ENCODE measurements around the gene HSPA1L. TPM values are rescaled to one million over a fixed set of nuclear protein-coding genes. Genes with fewer than 3 reads are reported as not detected.

Gene HSPA1L
- total RNA-seq, 2 donors from 2014 or later = 1.2 to 1.5 TPM

DNA sequence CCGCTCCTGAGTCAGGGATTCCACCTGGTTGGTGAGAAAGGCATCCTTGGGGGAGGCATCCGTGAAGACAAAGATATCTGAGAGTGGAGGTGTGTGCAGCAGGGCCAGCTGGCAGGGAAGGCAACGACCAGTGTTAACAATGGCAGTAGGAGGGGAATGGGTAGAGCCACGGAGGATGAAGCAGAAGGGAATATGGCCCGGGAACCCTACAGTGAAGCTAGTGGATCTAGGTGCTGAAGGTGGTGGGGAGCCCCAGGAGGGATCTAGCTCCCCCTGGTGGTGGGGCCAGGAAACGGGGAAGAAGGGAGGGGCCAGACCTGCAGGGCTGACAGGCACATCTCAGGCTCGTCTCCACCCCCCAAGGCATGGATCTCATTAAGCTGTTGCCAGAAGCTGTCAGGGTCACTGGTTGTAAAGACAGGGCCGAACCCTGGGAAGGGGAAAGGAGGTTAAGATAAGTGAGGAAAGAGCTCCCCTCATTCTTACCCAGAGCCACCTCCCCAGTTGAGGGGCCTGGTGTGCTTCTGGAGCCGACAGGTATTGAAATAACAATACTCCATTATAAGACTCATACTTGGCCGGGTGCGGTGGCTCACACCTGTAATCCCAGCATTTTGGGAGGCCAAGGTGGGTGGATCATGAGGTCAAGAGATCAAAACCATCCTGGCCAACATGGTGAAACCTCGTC is 45.3 kb downstream of the HSPA1L start:
- TF ChIP-seq, protein P1, sequence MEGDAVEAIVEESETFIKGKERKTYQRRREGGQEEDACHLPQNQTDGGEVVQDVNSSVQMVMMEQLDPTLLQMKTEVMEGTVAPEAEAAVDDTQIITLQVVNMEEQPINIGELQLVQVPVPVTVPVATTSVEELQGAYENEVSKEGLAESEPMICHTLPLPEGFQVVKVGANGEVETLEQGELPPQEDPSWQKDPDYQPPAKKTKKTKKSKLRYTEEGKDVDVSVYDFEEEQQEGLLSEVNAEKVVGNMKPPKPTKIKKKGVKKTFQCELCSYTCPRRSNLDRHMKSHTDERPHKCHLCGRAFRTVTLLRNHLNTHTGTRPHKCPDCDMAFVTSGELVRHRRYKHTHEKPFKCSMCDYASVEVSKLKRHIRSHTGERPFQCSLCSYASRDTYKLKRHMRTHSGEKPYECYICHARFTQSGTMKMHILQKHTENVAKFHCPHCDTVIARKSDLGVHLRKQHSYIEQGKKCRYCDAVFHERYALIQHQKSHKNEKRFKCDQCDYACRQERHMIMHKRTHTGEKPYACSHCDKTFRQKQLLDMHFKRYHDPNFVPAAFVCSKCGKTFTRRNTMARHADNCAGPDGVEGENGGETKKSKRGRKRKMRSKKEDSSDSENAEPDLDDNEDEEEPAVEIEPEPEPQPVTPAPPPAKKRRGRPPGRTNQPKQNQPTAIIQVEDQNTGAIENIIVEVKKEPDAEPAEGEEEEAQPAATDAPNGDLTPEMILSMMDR (conservative IDR thresholded peaks at IDR 0.05) = peak; percentile 95
- Mint-ChIP-seq H3K27me3 (ENCODE audit: insufficient read depth) (no peaks in the 10 kb centered on the region), H3K9me3 (no peaks in the 10 kb centered on the region), H3K36me3 (ENCODE audit: low read depth) (no peaks in the 10 kb centered on the region), H3K4me3 (no peak overlapping the region), H3K27ac (no peak overlapping the region), H3K4me1 (peaks cover 8% of the 10 kb centered on the region)
- no peak overlapping the region for H3K9ac ChIP-seq (ENCODE audit: extremely low read depth, low read length, poor library complexity, severe bottlenecking)
- no peaks in the 10 kb centered on the region for H3K4me1 ChIP-seq (ENCODE audit: control insufficient read depth, insufficient read depth, low read length)
- 78 to 83% methylated on average over 5 to 12 of the region's 12 CpGs for WGBS, 2 experiments (ENCODE audit: insufficient coverage in 1 of 2, insufficient read length in 1 of 2)
- H3K27me3 ChIP-seq (ENCODE audit: control insufficient read depth, insufficient read depth, low read length, poor library complexity, severe bottlenecking) = no peaks in the 10 kb centered on the region
- H3K27ac ChIP-seq (ENCODE audit: low read depth, low read length) = no peak overlapping the region
- H3K4me3 ChIP-seq (ENCODE audit: low read length) = no peak overlapping the region
- H3K9me3 ChIP-seq (ENCODE audit: control insufficient read depth, low read length) = no peaks in the 10 kb centered on the region
- peak; percentile 93 for DNase-seq
- no peaks in the 10 kb centered on the region for H3K36me3 ChIP-seq (ENCODE audit: control insufficient read depth, insufficient read depth, low read length)

DNA sequence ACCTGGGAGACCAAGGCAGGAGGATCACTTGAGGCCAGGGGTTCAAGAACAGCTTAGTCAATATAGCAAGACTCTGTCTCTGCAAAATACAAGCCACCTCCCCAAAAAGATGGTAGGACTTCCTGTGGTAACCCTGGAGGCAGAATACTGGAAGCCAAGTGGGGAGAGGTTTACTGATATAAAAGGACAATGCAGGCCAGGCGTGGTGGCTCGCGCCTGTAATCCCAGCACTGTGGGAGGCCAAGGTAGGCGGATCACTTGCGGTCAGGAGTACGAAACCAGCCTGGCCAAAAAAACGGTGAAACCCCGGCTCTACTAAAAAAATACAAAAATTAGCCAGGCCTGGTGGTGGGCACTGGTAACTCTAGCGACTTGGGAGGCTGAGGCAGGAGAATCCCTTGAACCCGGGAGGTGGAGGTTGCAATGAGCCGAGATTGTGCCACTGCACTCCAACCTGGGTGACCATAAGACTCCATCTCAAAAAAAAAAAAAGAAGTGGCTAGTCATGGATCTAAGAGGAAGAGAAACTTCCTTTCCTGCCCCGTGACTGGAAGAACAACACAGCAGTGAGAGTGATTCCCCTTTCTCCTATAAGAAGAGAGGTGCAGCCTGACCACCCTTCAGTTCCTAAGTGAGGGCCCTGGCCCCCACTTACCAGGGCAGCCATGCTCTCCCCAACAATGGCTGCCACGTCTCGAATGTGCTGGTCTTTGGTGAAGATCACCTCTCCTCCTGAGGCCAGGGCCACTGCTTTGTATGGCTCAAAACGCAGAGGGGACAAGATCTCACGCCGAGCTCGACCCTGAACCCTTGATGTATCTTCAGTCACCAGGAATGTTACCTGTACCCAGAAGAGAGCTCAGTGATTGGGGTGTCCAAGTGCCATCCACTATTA is 46.5 kb downstream of the HSPA1L start:
- H3K36me3 ChIP-seq (ENCODE audit: control insufficient read depth, insufficient read depth, low read length) = no peaks in the 10 kb centered on the region
- H3K9ac ChIP-seq (ENCODE audit: extremely low read depth, low read length, poor library complexity, severe bottlenecking) = no peak overlapping the region
- Mint-ChIP-seq H3K27me3 (ENCODE audit: insufficient read depth) (no peaks in the 10 kb centered on the region), H3K4me1 (peaks cover 13% of the 10 kb centered on the region), H3K27ac (no peak overlapping the region), H3K36me3 (ENCODE audit: low read depth) (peaks cover 2% of the 10 kb centered on the region), H3K4me3 (no peak overlapping the region), H3K9me3 (no peaks in the 10 kb centered on the region)
- no peak overlapping the region for H3K4me3 ChIP-seq (ENCODE audit: low read length)
- no peak overlapping the region for H3K27ac ChIP-seq (ENCODE audit: low read depth, low read length)
- DNase-seq = no peak
- TF ChIP-seq, protein P1 (conservative IDR thresholded peaks at IDR 0.05) = no peak
- H3K9me3 ChIP-seq (ENCODE audit: control insufficient read depth, low read length) = no peaks in the 10 kb centered on the region
- H3K4me1 ChIP-seq (ENCODE audit: control insufficient read depth, insufficient read depth, low read length) = no peaks in the 10 kb centered on the region
- no peaks in the 10 kb centered on the region for H3K27me3 ChIP-seq (ENCODE audit: control insufficient read depth, insufficient read depth, low read length, poor library complexity, severe bottlenecking)
- 92 to 95% methylated on average over 14 to 18 of the region's 18 CpGs for WGBS, 2 experiments (ENCODE audit: insufficient coverage in 1 of 2, insufficient read length in 1 of 2)

DNA sequence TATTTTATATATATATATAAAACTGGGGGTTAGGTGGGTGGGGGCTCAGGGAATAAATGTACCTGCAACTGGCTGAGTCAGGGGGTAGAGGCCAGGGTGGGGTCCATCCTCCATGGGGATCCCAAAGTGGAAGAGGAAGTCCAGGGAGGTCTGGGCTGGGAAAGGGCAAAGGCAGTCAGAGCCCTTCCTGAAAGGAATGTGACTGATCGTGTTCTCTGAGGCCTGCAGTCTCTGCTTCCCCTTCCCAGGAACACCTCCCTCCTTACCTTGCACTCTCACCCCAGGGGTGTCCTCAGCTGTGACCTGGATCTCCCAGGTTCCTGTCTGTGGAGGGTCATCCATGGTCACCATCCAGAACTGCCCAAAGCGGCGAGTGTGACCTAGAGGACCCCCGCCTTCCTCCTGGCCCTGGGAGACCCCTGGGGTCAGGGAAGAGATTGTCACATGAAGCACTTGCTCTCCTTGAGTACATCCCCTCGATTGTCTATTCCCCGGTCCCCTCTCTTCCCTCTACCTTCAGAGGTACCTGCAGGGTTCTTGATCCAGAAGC is 47.9 kb downstream of the HSPA1L start:
- Histone ChIP-seq H3K4me1 (ENCODE audit: control insufficient read depth, insufficient read depth, low read length) (no peaks in the 10 kb centered on the region), H3K9me3 (ENCODE audit: control insufficient read depth, low read length) (no peaks in the 10 kb centered on the region), H3K27ac (ENCODE audit: low read depth, low read length) (no peak overlapping the region), H3K9ac (ENCODE audit: extremely low read depth, low read length, poor library complexity, severe bottlenecking) (no peak overlapping the region), H3K36me3 (ENCODE audit: control insufficient read depth, insufficient read depth, low read length) (no peaks in the 10 kb centered on the region), H3K27me3 (ENCODE audit: control insufficient read depth, insufficient read depth, low read length, poor library complexity, severe bottlenecking) (no peaks in the 10 kb centered on the region), H3K4me3 (ENCODE audit: low read length) (no peak overlapping the region)
- TF ChIP-seq, protein P1 (conservative IDR thresholded peaks at IDR 0.05) = no peak
- DNase-seq = no peak
- Mint-ChIP-seq H3K4me1 (peaks cover 18% of the 10 kb centered on the region), H3K36me3 (ENCODE audit: low read depth) (peaks cover 7% of the 10 kb centered on the region), H3K27ac (no peak overlapping the region), H3K9me3 (no peaks in the 10 kb centered on the region), H3K27me3 (ENCODE audit: insufficient read depth) (no peaks in the 10 kb centered on the region), H3K4me3 (no peak overlapping the region)
- 92 to 97% methylated on average over 3 to 6 of the region's 6 CpGs for WGBS, 2 experiments (ENCODE audit: insufficient coverage in 1 of 2, insufficient read length in 1 of 2)

Measured in endodermal cell (in vitro differentiated cells).